Measurements from ENCODE around the gene ADPRM. TPM values are rescaled to one million over a fixed set of nuclear protein-coding genes. Genes with fewer than 3 reads are reported as not detected.

Gene ADPRM
- total RNA-seq, 1 experiment from 2014 or later, result 7.9 TPM

GRCh38 chr17:10664571-10664970, 32.8 kb upstream of the ADPRM start:
- H2AFZ ChIP-seq (ENCODE audit: low read depth, low read length, poor library complexity, severe bottlenecking), result no peak overlapping the region
- H3K4me1 ChIP-seq (ENCODE audit: control insufficient read depth in 1 of 2, insufficient read depth in 2 of 2, low read length in 2 of 2), result no peaks in the 10 kb centered on the region; a peak in 1 of 4 replicates
- H3K27ac ChIP-seq (ENCODE audit: low read depth, low read length), result no peak overlapping the region
- no peak overlapping the region for H3K4me3 ChIP-seq (replicated peaks in 1 of 2; ENCODE audit: low read depth in 1 of 2, low read length in 2 of 2)
- no peak overlapping the region for H3K9ac ChIP-seq (ENCODE audit: low read length)
- ChIA-PET CTCF (interaction anchor here (1.4 kb wide), 1 partner anchor 16 kb away, joined by 3 read pairs; no protein-coding TSS in a partner anchor), RAD21 (ENCODE audit: low non-redundant PET in 1 of 2, low total read pairs in 2 of 2, uncharacterized antibody in 2 of 2, unreplicated experiment in 2 of 2) (no interaction called here), POLR2A (no interaction called here)
- BruUV-seq (replicated peaks), result no TSS peak
- intact Hi-C loops (cut with micrococcal nuclease), result no loop called here
- no peaks in the 10 kb centered on the region for H3K9me2 ChIP-seq (ENCODE audit: insufficient read depth)
- ATAC-seq (no peak), DNase-seq (ENCODE audit: low read depth, low spot score) (no peak)
- H3K27me3 ChIP-seq (ENCODE audit: insufficient read depth, low read length), result no peaks in the 10 kb centered on the region
- no peaks in the 10 kb centered on the region for H3K79me2 ChIP-seq (ENCODE audit: insufficient read depth, low read length)
- no peak overlapping the region for H3K4me2 ChIP-seq (ENCODE audit: low read length)
- no peaks in the 10 kb centered on the region for H3K9me3 ChIP-seq (ENCODE audit: control insufficient read depth in 1 of 2, insufficient read depth in 1 of 2, low read depth in 1 of 2, low read length in 2 of 2)
- H3K36me3 ChIP-seq (ENCODE audit: control insufficient read depth in 1 of 2, insufficient read depth in 2 of 2, low read length in 2 of 2), result no peaks in the 10 kb centered on the region
- no peak for TF ChIP-seq FOSL1 (IDR thresholded peaks at IDR 0.05; ENCODE audit: low read depth)
- no peak for TF ChIP-seq MAX (IDR thresholded peaks at IDR 0.05)
- no peak for TF ChIP-seq POLR2A (IDR thresholded peaks at IDR 0.05; ENCODE audit: borderline replicate concordance, extremely low read depth, insufficient read depth, insufficient read length)
- TF ChIP-seq JUND (IDR thresholded peaks at IDR 0.05), result no peak
- no peaks in the 10 kb centered on the region for H4K20me1 ChIP-seq (ENCODE audit: insufficient read depth)

- intact Hi-C loops (cut with micrococcal nuclease), result no loop called here
- no peaks in the 10 kb centered on the region for H4K20me1 ChIP-seq (ENCODE audit: insufficient read depth)
- H3K27me3 ChIP-seq (ENCODE audit: insufficient read depth, low read length), result no peaks in the 10 kb centered on the region
- H2AFZ ChIP-seq (ENCODE audit: low read depth, low read length, poor library complexity, severe bottlenecking), result no peak overlapping the region
- H3K36me3 ChIP-seq (ENCODE audit: control insufficient read depth in 1 of 2, insufficient read depth in 2 of 2, low read length in 2 of 2), result no peaks in the 10 kb centered on the region
- RAD21 ChIA-PET (ENCODE audit: low non-redundant PET in 1 of 2, low total read pairs in 2 of 2, uncharacterized antibody in 2 of 2, unreplicated experiment in 2 of 2), result interaction anchor here in 1 of 2 experiments (0.6 kb wide), 1 partner anchor 52 kb away, joined by 3 read pairs; no protein-coding TSS in a partner anchor
- TF ChIP-seq CTCF (IDR thresholded peaks at IDR 0.05 in 2 of 3, conservative IDR thresholded peaks at IDR 0.05 in 1 of 3; ENCODE audit: borderline replicate concordance in 1 of 3, insufficient read depth in 1 of 3, low read depth in 2 of 3, low read length in 2 of 3), result no peak
- TF ChIP-seq EZH2 (IDR thresholded peaks at IDR 0.05), result no peak
- no peak for TF ChIP-seq YY1 (IDR thresholded peaks at IDR 0.05; ENCODE audit: extremely low read depth, insufficient replicate concordance, low read depth, low read length)
- no peak for TF ChIP-seq ZFX (IDR thresholded peaks at IDR 0.05)
- no peak for TF ChIP-seq SRF (IDR thresholded peaks at IDR 0.05; ENCODE audit: low read depth)
- TF ChIP-seq CBX3 (IDR thresholded peaks at IDR 0.05; ENCODE audit: low read depth), result no peak
- no peak for TF ChIP-seq JUND (IDR thresholded peaks at IDR 0.05)
- no peak overlapping the region for H3K27ac ChIP-seq (ENCODE audit: low read depth, low read length)
- no peak overlapping the region for H3K9ac ChIP-seq (ENCODE audit: low read length)
- no peaks in the 10 kb centered on the region for H3K9me3 ChIP-seq (ENCODE audit: control insufficient read depth in 1 of 2, insufficient read depth in 1 of 2, low read depth in 1 of 2, low read length in 2 of 2)
- H3K4me1 ChIP-seq (ENCODE audit: control insufficient read depth in 1 of 2, insufficient read depth in 2 of 2, low read length in 2 of 2), result peaks cover 0 to 3% of the 10 kb centered on the region in 2 experiments; a peak in 3 of 4 replicates
- no peaks in the 10 kb centered on the region for H3K79me2 ChIP-seq (ENCODE audit: insufficient read depth, low read length)
- CTCF ChIA-PET, result no interaction called here
- POLR2A ChIA-PET, result no interaction called here
- H3K4me2 ChIP-seq (ENCODE audit: low read length), result no peak overlapping the region
- BruUV-seq (replicated peaks), result no TSS peak
- no peaks in the 10 kb centered on the region for H3K9me2 ChIP-seq (ENCODE audit: insufficient read depth)
- DNase-seq (ENCODE audit: low read depth, low spot score) (no peak), ATAC-seq (no peak)
- no peak overlapping the region for H3K4me3 ChIP-seq (replicated peaks in 1 of 2; ENCODE audit: low read depth in 1 of 2, low read length in 2 of 2)
Measured at GRCh38 chr17:10666906-10667305, 30.5 kb upstream of the ADPRM start.
